ENCODE results near the gene FOXM1. TPM values are rescaled to one million over a fixed set of nuclear protein-coding genes. Genes with fewer than 3 reads are reported as not detected.
A peak's percentile ranks its signal among the peaks of the same experiment; 100 is the strongest.

FOXM1 gene
- total RNA-seq, 1 experiment from 2014 or later: 200 TPM

GRCh38 chr12:2890001-2890387 is 13.0 kb upstream of the FOXM1 start:
- TF ChIP-seq CTCF (conservative IDR thresholded peaks at IDR 0.05; ENCODE audit: low read depth, low read length) (no peak), EZH2 (IDR thresholded peaks at IDR 0.05; ENCODE audit: borderline replicate concordance, low read depth, low read length, poor library complexity, severe bottlenecking) (no peak)
- Histone ChIP-seq H3K9me3 (ENCODE audit: low read depth, low read length, poor library complexity, severe bottlenecking) (no peaks in the 10 kb centered on the region), H3K36me3 (ENCODE audit: insufficient read depth, low read length, poor library complexity, severe bottlenecking) (peaks cover 35% of the 10 kb centered on the region), H3K27me3 (replicated peaks; ENCODE audit: insufficient read depth, low read depth, low read length, poor library complexity) (no peaks in the 10 kb centered on the region), H3K4me1 (ENCODE audit: insufficient read depth, low read length, poor library complexity, severe bottlenecking) (peaks cover 9% of the 10 kb centered on the region), H3K4me3 (ENCODE audit: low read depth, low read length, poor library complexity, severe bottlenecking) (peak overlapping the region; percentile 81), H3K27ac (ENCODE audit: low read depth, low read length, poor library complexity, severe bottlenecking) (peak overlapping the region; percentile 89)
- DNase-seq (ENCODE audit: low spot score): no peak
- POLR2A ChIA-PET (ENCODE audit: low non-redundant PET): no interaction called here
- intact Hi-C loops (cut with micrococcal nuclease; ENCODE audit: unreplicated experiment): loop anchor here (1.0 to 2.0 kb wide), 3 partner anchors 12 to 68 kb away; no protein-coding TSS in a partner anchor
- CTCF ChIA-PET: interaction anchor here (0.6 to 1.8 kb wide), 3 partner anchors 36 to 145 kb away, joined by 3 to 5 read pairs (median 4); no protein-coding TSS in a partner anchor
- BruUV-seq (replicated peaks): TSS peak; percentile 97

DNA sequence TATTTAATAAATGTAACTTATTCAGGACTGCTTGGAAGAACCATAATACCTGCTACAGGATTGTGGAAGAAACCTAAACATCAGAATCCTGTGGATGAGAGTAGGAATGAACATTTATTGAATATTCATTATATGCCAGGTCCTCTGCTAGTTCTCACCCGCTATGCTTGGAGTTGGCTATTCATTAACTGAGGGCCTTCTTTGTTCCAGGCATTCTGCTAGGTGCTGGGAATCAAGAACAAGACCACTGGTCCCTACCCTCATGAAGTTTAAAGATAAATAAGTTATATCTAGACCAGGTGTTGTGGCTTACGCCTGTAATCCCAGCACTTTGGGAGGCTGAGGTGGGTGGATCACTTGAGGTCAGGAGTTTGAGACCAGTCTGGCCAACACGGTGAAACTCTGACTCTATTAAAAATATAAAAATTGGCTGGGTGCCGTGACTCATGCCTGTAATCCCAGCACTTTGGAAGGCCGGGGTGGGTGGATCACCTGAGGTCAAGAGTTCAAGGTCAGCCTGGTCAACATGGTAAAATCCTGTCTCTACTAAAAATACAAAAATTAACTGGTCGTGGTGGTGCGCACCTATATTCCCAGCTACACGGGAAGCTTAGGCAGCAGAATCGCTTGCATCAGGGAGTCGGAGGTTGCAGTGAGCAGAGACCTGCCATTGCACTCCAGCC is 9.9 kb upstream of the FOXM1 start:
- peaks cover 5% of the 10 kb centered on the region for H3K4me1 ChIP-seq (ENCODE audit: insufficient read depth, low read length, poor library complexity, severe bottlenecking)
- no peak for DNase-seq (ENCODE audit: low spot score)
- CTCF ChIA-PET: interaction anchor here (0.6 to 0.7 kb wide), 4 partner anchors 29 to 233 kb away, joined by 3 to 7 read pairs (median 4); no protein-coding TSS in a partner anchor
- intact Hi-C loops (cut with micrococcal nuclease; ENCODE audit: unreplicated experiment): loop anchor here (5.0 kb wide), 1 partner anchor 145 kb away; no protein-coding TSS in a partner anchor
- H3K9me3 ChIP-seq (ENCODE audit: low read depth, low read length, poor library complexity, severe bottlenecking): no peaks in the 10 kb centered on the region
- BruUV-seq (replicated peaks): no TSS peak
- H3K27me3 ChIP-seq (replicated peaks; ENCODE audit: insufficient read depth, low read depth, low read length, poor library complexity): no peaks in the 10 kb centered on the region
- H3K36me3 ChIP-seq (ENCODE audit: insufficient read depth, low read length, poor library complexity, severe bottlenecking): peaks cover 35% of the 10 kb centered on the region
- POLR2A ChIA-PET (ENCODE audit: low non-redundant PET): no interaction called here
- no peak overlapping the region for H3K27ac ChIP-seq (ENCODE audit: low read depth, low read length, poor library complexity, severe bottlenecking)
- H3K4me3 ChIP-seq (ENCODE audit: low read depth, low read length, poor library complexity, severe bottlenecking): no peak overlapping the region
- TF ChIP-seq EZH2 (IDR thresholded peaks at IDR 0.05; ENCODE audit: borderline replicate concordance, low read depth, low read length, poor library complexity, severe bottlenecking) (no peak), CTCF (conservative IDR thresholded peaks at IDR 0.05; ENCODE audit: low read depth, low read length) (no peak)

DNA sequence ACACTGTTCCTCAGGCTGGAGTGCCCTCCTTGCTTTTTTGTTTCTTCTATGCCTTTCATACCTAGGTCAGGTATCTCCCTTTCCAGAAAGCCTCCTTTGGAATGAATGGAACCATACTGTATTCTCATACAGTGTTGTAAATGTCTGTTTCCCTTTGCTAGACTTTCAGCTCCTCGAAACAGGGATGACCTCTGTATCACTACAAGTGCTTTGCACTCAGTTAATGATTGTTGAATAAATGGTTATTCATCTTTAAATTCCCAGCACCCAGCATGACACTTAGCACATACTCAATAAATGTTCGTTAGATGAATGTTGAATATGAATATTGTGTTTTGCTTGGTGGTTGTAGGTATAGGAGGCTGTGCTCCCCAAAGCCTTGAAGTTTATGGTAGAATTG is 7.8 kb upstream of the FOXM1 start:
- ChIA-PET CTCF (interaction anchor here (0.6 to 1.7 kb wide), 8 partner anchors 31 to 157 kb away, joined by 3 to 24 read pairs (median 6); no protein-coding TSS in a partner anchor), POLR2A (ENCODE audit: low non-redundant PET) (no interaction called here)
- H3K27ac ChIP-seq (ENCODE audit: low read depth, low read length, poor library complexity, severe bottlenecking): peak overlapping the region; percentile 20
- no peak overlapping the region for H3K4me3 ChIP-seq (ENCODE audit: low read depth, low read length, poor library complexity, severe bottlenecking)
- peaks cover 42% of the 10 kb centered on the region for H3K36me3 ChIP-seq (ENCODE audit: insufficient read depth, low read length, poor library complexity, severe bottlenecking)
- no peaks in the 10 kb centered on the region for H3K4me1 ChIP-seq (ENCODE audit: insufficient read depth, low read length, poor library complexity, severe bottlenecking)
- intact Hi-C loops (cut with micrococcal nuclease; ENCODE audit: unreplicated experiment): loop anchor here (1.0 to 5.0 kb wide), 2 partner anchors 59 to 147 kb away; no protein-coding TSS in a partner anchor
- no peaks in the 10 kb centered on the region for H3K9me3 ChIP-seq (ENCODE audit: low read depth, low read length, poor library complexity, severe bottlenecking)
- DNase-seq (ENCODE audit: low spot score): no peak
- BruUV-seq (replicated peaks): no TSS peak
- no peaks in the 10 kb centered on the region for H3K27me3 ChIP-seq (replicated peaks; ENCODE audit: insufficient read depth, low read depth, low read length, poor library complexity)
- TF ChIP-seq CTCF (conservative IDR thresholded peaks at IDR 0.05; ENCODE audit: low read depth, low read length): no peak
- TF ChIP-seq EZH2 (IDR thresholded peaks at IDR 0.05; ENCODE audit: borderline replicate concordance, low read depth, low read length, poor library complexity, severe bottlenecking): no peak

All from A673 (cell line).